Ascending aorta (tissue), 2 donors: ENCODE results near the gene INSC. TPM values are rescaled to one million over a fixed set of nuclear protein-coding genes. Genes with fewer than 3 reads are reported as not detected.

Experiments
- DNase-seq, 2 donors: peaks; one replicate each; pipeline ENCODE4 v3.0.0-alpha.2; 2019; ENCODE audit warnings: low spot score in 2 of 2
- H3K27ac ChIP-seq, 2 donors: fragments of 200-600 bp; sonication (generic); one replicate each; pipeline ENCODE4 v1.5.1; 2016 to 2017; ENCODE audit warnings: mild to moderate bottlenecking in 1 of 2
- H3K27me3 ChIP-seq: fragments of 200-600 bp; sonication (generic); one replicate; pipeline ENCODE4 v1.5.1; 2017
- H3K36me3 ChIP-seq, 2 donors: fragments of 200-600 bp; sonication (generic); one replicate each; pipeline ENCODE4 v1.5.1; 2016
- H3K4me1 ChIP-seq, 2 donors: fragments of 200-600 bp; sonication (generic); one replicate each; pipeline ENCODE4 v1.5.1; 2016 to 2017; ENCODE audit warnings: mild to moderate bottlenecking in 1 of 2
- H3K4me3 ChIP-seq, 2 donors: fragments of 200-600 bp; sonication (generic); one replicate each; pipeline ENCODE4 v1.5.1; 2016 to 2017; ENCODE audit warnings: mild to moderate bottlenecking in 1 of 2
- H3K9me3 ChIP-seq, 2 donors: fragments of 200-600 bp; sonication (generic); one replicate each; pipeline ENCODE4 v1.5.1; 2016
- CTCF ChIP-seq, 3 experiments: fragments of 200-600 bp in 2 of 3; fragments of 450-650 bp in 1 of 3; sonication (generic) in 2 of 3; IDR thresholded peaks; one replicate each; pipeline ENCODE4 v1.5.1; 2016 to 2019; ENCODE audit warnings: antibody characterized with exemption in 3 of 3, mild to moderate bottlenecking in 1 of 3, moderate library complexity in 1 of 3
- intact Hi-C: fragments of 100-400 bp; cut with DNase I; formaldehyde crosslinking; loops from one replicate; pipeline ENCODE4 v1.15.1; 2023
- total RNA-seq: library from RNA; depleted of rRNA; stranded (reverse); fragments of >200 nt; gene quantifications from one replicate; pipeline ENCODE4 v1.1.0, GENCODE V29; 2016

The INSC gene
- total RNA-seq, 1 donor from 2014 or later, result not detected

GRCh38 chr11:15196704-15197103 lies 82.0 kb downstream of the INSC start:
- H3K27me3 ChIP-seq, result no peaks in the 10 kb centered on the region
- H3K9me3 ChIP-seq, result no peaks in the 10 kb centered on the region
- no peak for DNase-seq
- H3K36me3 ChIP-seq, result no peaks in the 10 kb centered on the region
- no peak overlapping the region for H3K27ac ChIP-seq
- no peak for TF ChIP-seq CTCF (IDR thresholded peaks at IDR 0.05)
- H3K4me1 ChIP-seq, result peaks cover 0 to 15% of the 10 kb centered on the region in 2 donors
- intact Hi-C loops, result no loop called here
- H3K4me3 ChIP-seq, result no peak overlapping the region

GRCh38 chr11:15197696-15198095 lies 83.0 kb downstream of the INSC start:
- Histone ChIP-seq H3K36me3 (no peaks in the 10 kb centered on the region), H3K9me3 (no peaks in the 10 kb centered on the region), H3K4me1 (peaks cover 0 to 15% of the 10 kb centered on the region in 2 donors), H3K27ac (no peak overlapping the region), H3K27me3 (no peaks in the 10 kb centered on the region), H3K4me3 (no peak overlapping the region)
- intact Hi-C loops, result no loop called here
- no peak for TF ChIP-seq CTCF (IDR thresholded peaks at IDR 0.05)
- DNase-seq, result no peak

- no peak for DNase-seq
- peaks cover 0 to 15% of the 10 kb centered on the region in 2 donors for H3K4me1 ChIP-seq
- no peak overlapping the region for H3K4me3 ChIP-seq
- H3K27me3 ChIP-seq, result no peaks in the 10 kb centered on the region
- H3K9me3 ChIP-seq, result no peaks in the 10 kb centered on the region
- H3K36me3 ChIP-seq, result no peaks in the 10 kb centered on the region
- no peak for TF ChIP-seq CTCF (IDR thresholded peaks at IDR 0.05)
- H3K27ac ChIP-seq, result peak overlapping the region in 1 of 2 donors; percentile 56
- intact Hi-C loops, result no loop called here
Observed at GRCh38 chr11:15198284-15198683, 83.6 kb downstream of the INSC start.

GRCh38 chr11:15199693-15200092 lies 85.0 kb downstream of the INSC start:
- H3K4me3 ChIP-seq, result no peak overlapping the region
- H3K36me3 ChIP-seq, result no peaks in the 10 kb centered on the region
- peaks cover 0 to 15% of the 10 kb centered on the region in 2 donors for H3K4me1 ChIP-seq
- H3K27me3 ChIP-seq, result no peaks in the 10 kb centered on the region
- DNase-seq, result peak in 1 of 2 donors; percentile 83
- peak overlapping the region; percentile 11 to 56 for H3K27ac ChIP-seq
- H3K9me3 ChIP-seq, result no peaks in the 10 kb centered on the region
- TF ChIP-seq CTCF (IDR thresholded peaks at IDR 0.05), result no peak
- intact Hi-C loops, result no loop called here

GRCh38 chr11:15200696-15201095 lies 86.0 kb downstream of the INSC start:
- no peaks in the 10 kb centered on the region for H3K27me3 ChIP-seq
- H3K4me1 ChIP-seq, result peaks cover 0 to 10% of the 10 kb centered on the region in 2 donors
- DNase-seq, result no peak
- H3K4me3 ChIP-seq, result no peak overlapping the region
- peak overlapping the region; percentile 22 to 25 for H3K27ac ChIP-seq
- H3K9me3 ChIP-seq, result no peaks in the 10 kb centered on the region
- H3K36me3 ChIP-seq, result no peaks in the 10 kb centered on the region
- TF ChIP-seq CTCF (IDR thresholded peaks at IDR 0.05), result no peak
- intact Hi-C loops, result no loop called here

- intact Hi-C loops, result no loop called here
- Histone ChIP-seq H3K4me3 (no peak overlapping the region), H3K27ac (no peak overlapping the region), H3K4me1 (peaks cover 0 to 10% of the 10 kb centered on the region in 2 donors), H3K27me3 (no peaks in the 10 kb centered on the region), H3K36me3 (no peaks in the 10 kb centered on the region), H3K9me3 (no peaks in the 10 kb centered on the region)
- no peak for TF ChIP-seq CTCF (IDR thresholded peaks at IDR 0.05)
- DNase-seq, result no peak
Observed at GRCh38 chr11:15201586-15201985, 86.9 kb downstream of the INSC start.
